ENCODE measurements around the gene MRPL53. TPM values are rescaled to one million over a fixed set of nuclear protein-coding genes. Genes with fewer than 3 reads are reported as not detected.

The MRPL53 gene
- 142 TPM for polyA plus RNA-seq (2012; ENCODE audit: insufficient read length, low read depth)

DNA sequence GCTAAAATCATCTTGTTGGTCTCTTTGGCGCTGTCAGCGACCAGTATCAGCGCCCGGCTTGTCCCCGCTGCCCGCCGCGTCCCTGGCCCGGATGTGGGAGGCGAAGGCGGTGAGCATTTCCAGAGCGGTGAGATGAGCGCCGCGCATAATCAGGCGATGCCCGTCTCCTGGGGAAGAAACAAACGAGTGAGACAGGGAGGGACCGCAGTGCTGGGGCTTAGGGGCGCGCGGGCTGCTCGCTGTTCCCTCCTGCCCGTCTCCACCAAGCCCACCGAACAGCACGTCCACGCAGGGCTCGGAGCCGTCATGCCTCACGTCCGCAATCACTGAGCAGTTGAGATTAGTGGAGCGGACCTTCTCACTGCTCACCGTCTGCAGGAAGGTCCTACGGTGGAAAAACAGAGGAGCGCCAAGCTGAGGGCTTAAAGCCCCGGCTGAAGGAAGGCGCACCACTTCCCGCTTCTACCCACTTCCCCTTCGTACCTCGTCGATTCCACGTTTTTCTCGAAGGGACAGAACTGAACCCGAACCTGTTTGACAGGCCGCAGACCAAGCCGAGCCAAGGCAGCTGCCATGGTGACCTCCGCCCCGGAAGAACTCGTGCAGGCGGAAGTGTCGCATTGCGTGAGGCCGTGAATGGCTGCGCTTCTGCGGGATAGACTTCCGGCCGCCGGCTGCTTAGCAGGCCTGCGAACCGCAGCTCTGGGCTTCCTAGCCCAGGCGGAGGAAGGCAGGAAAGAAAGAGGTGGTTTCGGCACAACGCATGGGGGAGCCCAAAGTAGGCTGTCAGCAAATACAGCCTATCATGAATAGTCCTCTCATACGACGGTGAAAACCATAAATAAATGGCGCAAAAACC is at the start of gene MRPL53:
TSS of gene MRPL53 (minus strand) at position 595 of the 859 bp plus-strand sequence. CDS start at position 575, 20 bp downstream.
- TF ChIP-seq POLR2AphosphoS5 (IDR thresholded peaks at IDR 0.05; ENCODE audit: low read depth, low read length), result peak; percentile 96
- TF ChIP-seq TAF1 (IDR thresholded peaks at IDR 0.05; ENCODE audit: borderline replicate concordance, insufficient read depth, low read length), result 0 out of 2 replicates have a peak, but pooled peaks have one; percentile 72
- peak; percentile 91 for TF ChIP-seq FOXP2 (optimal IDR thresholded peaks at IDR 0.05; ENCODE audit: borderline replicate concordance, extremely low read depth, extremely low read length, insufficient read depth)
- peak; percentile 66; the same call in 1 of the 2 replicates for TF ChIP-seq SIN3A (IDR thresholded peaks at IDR 0.05; ENCODE audit: borderline replicate concordance, insufficient read depth, low read length)
- TF ChIP-seq, protein P1, sequence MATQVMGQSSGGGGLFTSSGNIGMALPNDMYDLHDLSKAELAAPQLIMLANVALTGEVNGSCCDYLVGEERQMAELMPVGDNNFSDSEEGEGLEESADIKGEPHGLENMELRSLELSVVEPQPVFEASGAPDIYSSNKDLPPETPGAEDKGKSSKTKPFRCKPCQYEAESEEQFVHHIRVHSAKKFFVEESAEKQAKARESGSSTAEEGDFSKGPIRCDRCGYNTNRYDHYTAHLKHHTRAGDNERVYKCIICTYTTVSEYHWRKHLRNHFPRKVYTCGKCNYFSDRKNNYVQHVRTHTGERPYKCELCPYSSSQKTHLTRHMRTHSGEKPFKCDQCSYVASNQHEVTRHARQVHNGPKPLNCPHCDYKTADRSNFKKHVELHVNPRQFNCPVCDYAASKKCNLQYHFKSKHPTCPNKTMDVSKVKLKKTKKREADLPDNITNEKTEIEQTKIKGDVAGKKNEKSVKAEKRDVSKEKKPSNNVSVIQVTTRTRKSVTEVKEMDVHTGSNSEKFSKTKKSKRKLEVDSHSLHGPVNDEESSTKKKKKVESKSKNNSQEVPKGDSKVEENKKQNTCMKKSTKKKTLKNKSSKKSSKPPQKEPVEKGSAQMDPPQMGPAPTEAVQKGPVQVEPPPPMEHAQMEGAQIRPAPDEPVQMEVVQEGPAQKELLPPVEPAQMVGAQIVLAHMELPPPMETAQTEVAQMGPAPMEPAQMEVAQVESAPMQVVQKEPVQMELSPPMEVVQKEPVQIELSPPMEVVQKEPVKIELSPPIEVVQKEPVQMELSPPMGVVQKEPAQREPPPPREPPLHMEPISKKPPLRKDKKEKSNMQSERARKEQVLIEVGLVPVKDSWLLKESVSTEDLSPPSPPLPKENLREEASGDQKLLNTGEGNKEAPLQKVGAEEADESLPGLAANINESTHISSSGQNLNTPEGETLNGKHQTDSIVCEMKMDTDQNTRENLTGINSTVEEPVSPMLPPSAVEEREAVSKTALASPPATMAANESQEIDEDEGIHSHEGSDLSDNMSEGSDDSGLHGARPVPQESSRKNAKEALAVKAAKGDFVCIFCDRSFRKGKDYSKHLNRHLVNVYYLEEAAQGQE (IDR thresholded peaks at IDR 0.05; ENCODE audit: insufficient read depth in 1 of 2, low read depth in 2 of 2, low read length in 2 of 2), result 0 out of 4 replicates have a peak, but pooled peaks have one; percentile 4 to 17

DNA sequence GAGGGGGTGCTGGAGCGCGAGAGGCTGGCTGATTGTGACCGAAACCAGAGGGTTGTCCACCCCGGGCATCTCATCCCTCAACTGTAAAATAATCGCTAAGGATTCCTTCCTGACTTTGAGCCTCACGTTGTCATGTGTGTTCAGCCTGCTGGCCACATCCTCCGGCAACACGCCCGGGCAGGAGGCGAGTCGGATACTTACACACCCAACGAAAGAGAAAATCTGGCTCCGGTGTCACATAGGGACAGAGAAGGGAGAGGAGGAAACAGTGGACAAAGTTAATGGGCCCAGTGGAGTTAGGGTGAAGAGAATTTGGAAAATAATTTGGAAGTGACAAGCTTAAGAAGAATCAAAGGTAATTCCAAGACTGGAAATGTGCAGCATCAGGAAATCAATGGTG is 44.2 kb upstream of the MRPL53 start:
- TF ChIP-seq, protein P1 (IDR thresholded peaks at IDR 0.05; ENCODE audit: insufficient read depth in 1 of 2, low read depth in 2 of 2, low read length in 2 of 2), result no peak
- no peak for TF ChIP-seq POLR2AphosphoS5 (IDR thresholded peaks at IDR 0.05; ENCODE audit: low read depth, low read length)
- TF ChIP-seq FOXP2 (optimal IDR thresholded peaks at IDR 0.05; ENCODE audit: borderline replicate concordance, extremely low read depth, extremely low read length, insufficient read depth), result no peak
- TF ChIP-seq SIN3A (IDR thresholded peaks at IDR 0.05; ENCODE audit: borderline replicate concordance, insufficient read depth, low read length), result no peak
- no peak for TF ChIP-seq TAF1 (IDR thresholded peaks at IDR 0.05; ENCODE audit: borderline replicate concordance, insufficient read depth, low read length)

DNA sequence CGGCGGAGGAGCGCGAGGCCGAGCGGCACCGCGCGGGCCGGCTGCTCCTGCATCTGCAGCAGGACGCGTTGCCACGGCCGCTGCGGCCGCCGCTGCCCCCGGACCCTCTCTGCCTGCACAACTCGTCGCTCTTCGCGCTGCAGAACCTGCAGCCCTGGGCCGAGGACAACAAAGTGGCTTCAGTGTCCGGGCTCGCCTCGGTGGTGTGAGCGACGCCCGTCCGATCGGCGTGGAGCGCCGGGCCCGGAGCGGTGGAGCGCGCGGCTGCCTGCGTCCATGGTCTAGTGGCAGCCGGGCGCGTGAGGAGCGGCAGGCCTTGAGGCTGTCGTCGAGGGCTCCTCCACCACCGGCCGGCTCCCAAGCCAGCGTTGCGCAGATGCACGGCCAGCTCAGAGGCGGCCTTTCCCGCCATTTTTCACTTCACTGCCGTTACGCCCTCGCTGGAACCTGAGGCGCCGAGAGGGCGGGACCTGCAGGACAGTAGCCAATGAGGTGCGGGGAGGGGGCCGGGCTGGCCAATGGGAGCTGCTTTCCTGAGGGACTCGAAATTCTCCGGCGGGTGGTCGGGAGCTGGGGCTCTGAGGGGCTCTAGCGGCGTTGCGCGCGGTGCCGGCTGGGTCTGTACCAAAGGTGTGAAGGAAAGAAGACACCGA is 43.6 kb upstream of the MRPL53 start:
- TF ChIP-seq SIN3A (IDR thresholded peaks at IDR 0.05; ENCODE audit: borderline replicate concordance, insufficient read depth, low read length) (no peak), TAF1 (IDR thresholded peaks at IDR 0.05; ENCODE audit: borderline replicate concordance, insufficient read depth, low read length) (no peak), FOXP2 (optimal IDR thresholded peaks at IDR 0.05; ENCODE audit: borderline replicate concordance, extremely low read depth, extremely low read length, insufficient read depth) (no peak), POLR2AphosphoS5 (IDR thresholded peaks at IDR 0.05; ENCODE audit: low read depth, low read length) (no peak)
- TF ChIP-seq, protein P1 (IDR thresholded peaks at IDR 0.05; ENCODE audit: insufficient read depth in 1 of 2, low read depth in 2 of 2, low read length in 2 of 2), result no peak

DNA sequence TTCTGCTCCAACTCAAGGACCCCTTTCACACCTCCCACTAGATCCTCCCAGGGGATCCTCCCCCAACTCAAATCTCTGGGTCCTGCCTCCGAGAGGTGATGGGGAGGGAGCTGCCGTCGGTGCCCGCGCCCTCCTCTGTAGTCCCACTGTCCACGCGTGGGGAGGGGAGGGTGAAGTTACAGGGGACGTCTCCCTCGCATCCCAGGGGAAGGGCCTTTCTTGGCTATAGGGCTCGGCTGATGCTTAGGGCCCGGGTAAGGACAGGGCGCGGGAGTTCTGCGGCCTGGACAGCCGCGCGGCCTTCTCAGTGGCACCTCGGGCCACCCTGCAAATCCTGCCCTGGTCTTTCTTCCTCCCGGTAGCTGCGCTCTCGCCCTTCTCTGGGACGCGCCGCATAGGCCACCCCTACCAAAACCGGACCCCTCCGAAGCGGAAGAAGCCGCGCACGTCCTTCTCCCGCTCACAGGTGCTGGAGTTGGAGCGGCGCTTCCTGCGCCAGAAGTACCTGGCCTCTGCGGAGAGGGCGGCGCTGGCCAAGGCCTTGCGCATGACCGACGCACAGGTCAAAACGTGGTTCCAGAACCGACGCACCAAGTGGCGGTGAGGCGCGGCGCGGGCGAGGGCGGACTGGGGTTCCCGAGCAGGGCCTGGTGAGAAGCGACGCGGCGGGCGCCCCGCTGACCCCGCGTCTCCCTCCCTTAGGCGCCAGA is 42.9 kb upstream of the MRPL53 start:
- no peak for TF ChIP-seq TAF1 (IDR thresholded peaks at IDR 0.05; ENCODE audit: borderline replicate concordance, insufficient read depth, low read length)
